HG03342 (cell line): Measurements from ENCODE around the gene TACC2.
"Not testable (repeated sequence)": the region's sequence is repeated elsewhere in the genome, so short reads cannot be mapped to it uniquely, and the experiment has no call there.

ENCODE experiments used
- ATAC-seq: cut with Tn5 transposase; IDR thresholded peaks from one replicate; pipeline ENCODE4 v1.9.1; 2021; ENCODE audit warnings: mild to moderate bottlenecking, moderate library complexity; ENCODE audit not compliant: unreplicated experiment

The TACC2 gene, protein sequence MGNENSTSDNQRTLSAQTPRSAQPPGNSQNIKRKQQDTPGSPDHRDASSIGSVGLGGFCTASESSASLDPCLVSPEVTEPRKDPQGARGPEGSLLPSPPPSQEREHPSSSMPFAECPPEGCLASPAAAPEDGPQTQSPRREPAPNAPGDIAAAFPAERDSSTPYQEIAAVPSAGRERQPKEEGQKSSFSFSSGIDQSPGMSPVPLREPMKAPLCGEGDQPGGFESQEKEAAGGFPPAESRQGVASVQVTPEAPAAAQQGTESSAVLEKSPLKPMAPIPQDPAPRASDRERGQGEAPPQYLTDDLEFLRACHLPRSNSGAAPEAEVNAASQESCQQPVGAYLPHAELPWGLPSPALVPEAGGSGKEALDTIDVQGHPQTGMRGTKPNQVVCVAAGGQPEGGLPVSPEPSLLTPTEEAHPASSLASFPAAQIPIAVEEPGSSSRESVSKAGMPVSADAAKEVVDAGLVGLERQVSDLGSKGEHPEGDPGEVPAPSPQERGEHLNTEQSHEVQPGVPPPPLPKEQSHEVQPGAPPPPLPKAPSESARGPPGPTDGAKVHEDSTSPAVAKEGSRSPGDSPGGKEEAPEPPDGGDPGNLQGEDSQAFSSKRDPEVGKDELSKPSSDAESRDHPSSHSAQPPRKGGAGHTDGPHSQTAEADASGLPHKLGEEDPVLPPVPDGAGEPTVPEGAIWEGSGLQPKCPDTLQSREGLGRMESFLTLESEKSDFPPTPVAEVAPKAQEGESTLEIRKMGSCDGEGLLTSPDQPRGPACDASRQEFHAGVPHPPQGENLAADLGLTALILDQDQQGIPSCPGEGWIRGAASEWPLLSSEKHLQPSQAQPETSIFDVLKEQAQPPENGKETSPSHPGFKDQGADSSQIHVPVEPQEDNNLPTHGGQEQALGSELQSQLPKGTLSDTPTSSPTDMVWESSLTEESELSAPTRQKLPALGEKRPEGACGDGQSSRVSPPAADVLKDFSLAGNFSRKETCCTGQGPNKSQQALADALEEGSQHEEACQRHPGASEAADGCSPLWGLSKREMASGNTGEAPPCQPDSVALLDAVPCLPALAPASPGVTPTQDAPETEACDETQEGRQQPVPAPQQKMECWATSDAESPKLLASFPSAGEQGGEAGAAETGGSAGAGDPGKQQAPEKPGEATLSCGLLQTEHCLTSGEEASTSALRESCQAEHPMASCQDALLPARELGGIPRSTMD (N-terminal part only)

DNA sequence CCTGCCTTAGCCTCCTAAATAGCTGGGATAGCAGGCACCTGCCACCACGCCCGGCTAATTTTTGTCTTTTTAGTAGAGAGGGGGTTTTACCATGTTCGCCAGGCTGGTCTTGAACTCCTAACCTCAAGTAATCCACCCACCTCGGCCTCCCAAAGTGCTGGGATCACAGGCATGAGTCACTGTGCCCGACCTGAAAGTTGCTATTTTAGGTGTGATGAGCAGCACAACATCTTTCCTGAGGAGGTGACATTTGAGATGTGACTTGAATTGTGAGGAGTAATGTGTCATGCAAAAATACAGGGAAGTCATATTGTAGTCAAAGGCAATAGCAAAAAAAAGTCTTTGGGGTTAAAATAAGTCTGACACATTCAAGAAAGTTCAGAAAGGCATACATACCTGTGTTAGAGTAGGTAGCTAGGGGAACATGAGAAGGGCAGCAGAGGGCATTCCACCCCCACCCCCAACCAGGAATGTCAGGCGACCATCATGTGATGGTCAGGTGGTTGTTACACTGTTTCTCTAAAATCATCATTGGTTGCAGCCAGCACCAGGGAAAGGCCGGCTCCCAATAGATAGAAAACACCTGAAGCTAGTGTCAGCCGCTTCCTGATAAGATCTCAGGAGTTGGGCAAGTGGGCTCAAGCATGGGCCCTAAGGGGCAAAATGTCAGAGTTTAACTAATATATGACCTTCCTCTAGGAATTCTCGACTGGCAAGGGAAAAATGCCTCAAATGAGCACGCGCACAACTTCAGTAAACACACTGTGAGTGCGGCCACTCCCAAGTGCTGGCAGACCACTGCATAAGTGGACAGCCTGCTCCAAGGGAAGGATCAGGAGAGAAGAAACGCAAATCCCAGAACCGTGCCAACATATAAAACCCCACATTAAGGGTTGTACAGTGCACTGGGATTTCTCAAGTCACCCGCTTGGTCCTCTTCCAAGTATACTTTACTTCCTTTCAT, at the start of gene TACC2:
Gene TACC2 (plus strand): TSS at position 803 of the 964 bp plus-strand sequence. CDS start 32,819 bp downstream, outside the sequence.
- ATAC-seq, result no peak

DNA sequence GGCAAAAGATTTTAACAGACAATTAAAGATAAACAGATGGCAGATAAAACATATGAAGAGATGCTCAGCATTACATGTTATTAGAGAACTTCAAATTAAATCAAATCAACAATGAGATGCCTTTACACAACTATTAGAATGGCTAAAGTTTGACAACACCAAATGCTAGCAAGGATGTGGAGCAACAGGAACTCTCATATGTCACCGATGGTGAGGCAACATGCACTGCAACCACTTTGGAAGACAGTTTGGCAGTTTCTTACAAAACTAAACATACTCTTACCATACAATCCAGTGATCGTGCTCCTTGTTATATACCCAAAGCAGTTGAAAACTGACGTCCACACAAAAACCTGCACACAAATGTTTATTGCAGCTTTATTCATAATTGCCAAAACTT, 47.4 kb upstream of the TACC2 start:
- no peak for ATAC-seq

DNA sequence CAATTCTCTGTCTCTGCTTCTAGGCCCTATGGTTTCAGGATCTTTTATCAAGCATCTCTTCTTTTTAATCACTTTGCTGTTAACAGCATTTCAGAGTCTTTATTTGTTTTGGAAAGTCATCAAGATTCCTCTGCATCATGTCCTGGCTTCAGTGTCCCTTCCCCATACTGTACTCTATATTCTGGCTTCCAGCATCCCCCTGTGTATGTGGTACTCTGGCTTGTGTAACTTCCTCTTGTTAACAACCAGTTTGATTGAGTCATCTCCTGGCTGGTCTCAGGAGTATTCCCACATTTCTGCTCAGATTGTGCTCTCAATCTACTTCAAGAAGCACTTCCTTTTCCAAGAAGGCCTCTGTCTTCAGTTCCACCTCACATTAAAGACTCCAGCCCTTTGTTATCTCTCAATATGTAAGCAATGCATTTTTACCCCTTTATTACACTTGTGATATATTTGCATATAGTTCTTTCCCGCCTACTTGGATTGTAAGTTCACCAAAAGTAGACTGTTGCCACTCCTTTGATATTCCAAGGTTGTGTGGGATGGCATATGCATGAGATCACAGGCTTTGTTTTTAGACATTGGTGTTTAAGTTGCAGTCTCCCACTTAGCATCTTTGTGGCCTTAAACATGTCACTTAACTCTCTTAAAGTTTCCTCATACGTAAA, 46.1 kb upstream of the TACC2 start:
- no peak for ATAC-seq

DNA sequence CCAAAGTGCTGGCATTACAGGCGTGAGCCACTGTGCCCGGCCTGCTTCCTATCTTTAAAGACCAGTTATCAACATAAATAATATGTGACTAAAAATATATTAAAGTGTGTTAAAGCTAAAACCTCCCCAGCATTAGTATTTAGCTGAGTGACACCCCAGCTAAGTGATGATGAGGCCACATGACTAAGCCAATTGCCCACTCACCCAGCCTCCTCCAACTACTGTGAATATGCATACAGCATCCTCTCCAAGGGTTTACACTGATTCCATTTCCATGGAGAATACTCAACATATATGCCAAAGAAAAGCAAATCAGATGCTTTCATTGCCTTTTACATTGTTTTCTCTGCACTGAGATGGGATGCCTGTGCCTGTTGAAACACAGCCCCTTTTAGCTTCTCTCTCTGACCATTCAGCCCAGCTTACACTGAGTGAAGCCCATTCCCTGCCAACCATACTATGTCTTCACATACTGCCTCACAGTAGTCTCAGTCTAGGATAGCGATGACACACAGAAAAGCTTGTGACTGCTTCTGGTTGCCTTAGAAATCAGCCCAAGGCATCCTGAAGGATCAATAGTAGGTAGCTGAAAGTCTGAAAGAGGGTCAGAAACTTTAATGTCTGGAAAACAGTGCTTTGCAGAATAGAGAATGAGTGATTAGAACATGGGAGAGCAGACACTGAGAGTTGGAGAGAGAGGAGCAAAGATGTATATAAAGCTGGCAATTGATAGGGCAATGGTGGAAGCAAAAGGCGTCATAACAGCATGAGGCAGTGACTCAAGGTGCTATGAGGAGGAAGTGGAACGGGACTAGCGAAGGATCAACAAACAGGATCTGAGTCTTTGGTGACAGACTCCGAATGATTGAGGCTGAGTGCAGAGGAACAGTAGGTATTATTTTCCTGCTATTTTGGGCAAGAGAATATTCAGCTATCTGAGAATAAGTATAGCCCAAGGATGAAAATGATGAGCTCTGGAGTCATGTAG, 41.3 kb upstream of the TACC2 start:
- no peak for ATAC-seq

DNA sequence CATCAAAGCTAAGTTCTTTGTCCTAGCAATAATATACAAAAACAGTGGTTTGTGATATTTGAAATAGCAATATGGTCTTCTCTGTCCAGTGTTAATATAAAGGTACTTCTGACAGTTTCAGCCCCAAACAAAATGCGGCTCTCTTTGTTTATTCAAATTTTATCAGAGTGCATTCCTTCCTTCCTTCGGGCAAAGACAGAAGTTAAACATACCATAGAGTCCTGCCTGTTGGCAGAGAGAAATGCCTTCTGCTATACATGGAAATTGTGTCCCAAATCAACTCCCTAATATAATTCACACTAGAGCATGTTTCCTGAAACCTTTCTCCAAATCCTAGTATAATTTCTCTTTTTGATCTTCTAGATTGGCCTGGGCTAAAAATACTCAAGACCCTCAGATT, 39.9 kb upstream of the TACC2 start:
- no peak for ATAC-seq

DNA sequence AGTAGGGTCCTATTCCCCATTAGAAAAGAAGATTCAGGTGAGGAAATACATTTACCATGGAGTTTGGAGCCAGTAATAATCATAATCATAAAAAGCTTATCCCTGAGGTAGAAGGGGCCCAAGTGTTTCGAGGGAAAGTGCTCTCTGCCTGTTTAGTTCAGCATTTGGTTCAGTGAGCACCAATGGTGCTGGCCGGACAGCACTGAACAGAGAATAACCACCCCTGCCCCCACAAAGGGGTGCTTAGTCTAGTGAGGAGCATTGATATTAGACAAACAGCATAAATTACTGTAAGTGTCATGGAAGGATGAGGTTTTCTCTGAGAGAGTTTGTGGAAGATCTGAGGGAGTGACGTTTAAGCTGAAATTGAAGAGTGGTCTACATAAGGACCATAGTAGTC, 39.5 kb upstream of the TACC2 start:
- ATAC-seq, result no peak

DNA sequence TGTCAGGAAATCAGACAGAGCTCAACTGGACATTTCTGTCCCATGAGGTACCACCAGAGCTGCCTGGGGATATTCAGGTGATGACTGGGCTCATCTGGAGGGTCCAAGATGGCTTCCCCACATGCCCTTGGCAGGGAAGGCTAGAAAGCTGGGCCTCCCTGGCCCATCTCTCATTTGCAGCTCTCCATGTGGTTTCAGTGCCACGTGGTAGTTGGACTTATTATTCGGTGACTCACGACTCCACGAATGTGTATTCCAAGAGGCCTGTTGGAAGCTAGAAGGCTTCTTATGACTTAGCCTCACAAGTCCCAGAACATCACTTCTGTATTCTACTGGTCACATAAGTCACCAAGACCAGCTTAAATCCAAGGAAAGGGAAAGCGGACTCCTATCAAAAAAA, 36.7 kb upstream of the TACC2 start:
- ATAC-seq, result no peak

DNA sequence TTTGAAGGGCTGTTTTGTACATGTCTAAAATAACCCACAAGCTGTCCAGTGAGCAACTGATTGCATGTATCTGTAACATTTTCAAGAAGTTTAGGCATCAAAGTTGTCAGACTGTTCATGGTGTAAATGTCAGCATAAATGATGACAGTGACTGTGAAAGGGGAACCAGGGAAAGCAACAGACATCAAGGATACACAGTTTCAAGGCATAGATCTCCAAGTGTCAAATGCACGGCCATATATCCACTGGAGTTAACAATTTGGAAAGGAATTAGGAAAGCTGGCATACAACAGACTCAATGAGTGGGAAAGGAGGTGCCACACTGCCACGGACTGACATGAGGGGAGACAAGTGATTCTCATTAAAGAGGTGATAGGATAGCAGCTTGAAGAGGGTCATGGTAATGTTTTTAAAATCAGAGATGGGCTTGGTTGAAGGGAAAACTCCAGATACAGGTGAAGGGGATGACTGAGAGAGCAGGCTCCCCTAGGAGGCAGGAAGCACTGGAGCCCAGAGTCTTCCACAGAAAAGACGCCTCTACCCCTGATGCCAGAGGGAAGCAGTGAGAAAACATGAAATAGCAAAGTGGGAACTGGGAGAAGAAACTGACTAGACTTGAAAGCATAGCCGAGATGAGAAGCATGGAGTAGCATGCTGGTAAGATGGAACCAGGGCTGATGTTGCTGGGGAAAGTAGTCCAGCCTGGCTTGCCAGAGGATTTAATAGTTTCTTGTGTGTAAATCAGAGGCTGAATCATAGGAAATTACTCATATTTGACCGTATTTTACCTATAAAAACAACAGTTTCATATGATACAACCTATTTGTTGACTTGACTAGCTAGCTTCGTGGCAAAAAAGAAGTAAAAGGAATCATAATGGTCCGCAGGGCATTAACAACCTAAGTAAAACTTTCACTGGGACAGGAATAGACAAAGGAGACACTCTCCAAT, 32.6 kb upstream of the TACC2 start:
- no peak for ATAC-seq

DNA sequence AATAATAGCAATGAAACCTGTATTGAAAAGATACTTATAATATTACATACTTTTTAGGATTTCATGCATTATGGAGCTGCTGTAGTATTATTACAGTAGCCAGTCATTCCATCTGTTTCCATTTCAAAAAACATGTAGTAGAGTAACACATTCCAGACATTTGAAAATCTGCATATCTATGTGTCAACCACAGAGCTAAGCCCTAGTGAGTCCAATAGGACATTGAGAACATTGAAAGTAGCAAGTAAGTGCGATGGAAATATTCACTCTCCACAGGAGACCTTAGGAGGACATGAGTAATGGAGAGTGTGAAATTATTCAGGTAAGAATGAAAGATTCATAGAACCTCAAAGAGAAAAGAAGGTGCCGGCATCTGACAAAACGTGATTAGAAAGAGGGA, 29.3 kb upstream of the TACC2 start:
- ATAC-seq, result no peak

DNA sequence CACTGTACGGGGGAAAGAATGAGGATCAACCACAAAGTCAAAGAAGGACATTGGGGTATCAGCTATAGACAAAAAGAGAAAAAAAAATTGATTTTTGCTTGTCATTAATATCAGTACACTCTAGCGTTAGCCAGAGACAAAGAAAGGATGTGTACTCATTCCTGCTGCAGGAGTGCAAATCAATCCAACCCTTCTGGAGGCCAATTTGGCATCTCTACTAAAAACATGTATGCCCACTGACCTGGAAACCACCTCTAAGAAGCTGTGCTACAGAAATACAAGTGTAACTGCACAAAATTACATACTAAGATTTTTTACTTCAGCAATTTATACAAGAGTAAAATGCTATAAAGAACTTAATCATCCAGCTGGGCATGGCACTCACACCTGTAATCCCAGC, 27.5 kb upstream of the TACC2 start:
- no peak for ATAC-seq

DNA sequence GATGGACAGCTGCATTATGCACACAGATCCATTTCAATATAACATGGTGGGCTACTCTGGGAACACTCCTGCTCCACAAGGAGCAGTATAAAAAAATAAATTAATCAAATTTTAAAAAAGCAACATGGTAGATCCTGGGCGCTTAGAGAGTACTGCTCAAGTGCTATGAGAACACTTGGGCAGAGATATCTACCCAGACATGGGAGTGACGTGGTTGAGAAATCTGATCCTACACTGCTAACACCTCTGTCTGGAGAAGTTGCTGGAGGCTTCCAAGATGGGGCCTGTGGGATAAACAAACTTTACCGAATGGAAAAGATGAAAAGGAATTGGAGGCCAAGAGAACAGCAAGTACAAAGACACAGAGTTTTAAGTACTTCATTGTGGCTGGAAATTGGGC, 23.0 kb upstream of the TACC2 start:
- no peak for ATAC-seq

DNA sequence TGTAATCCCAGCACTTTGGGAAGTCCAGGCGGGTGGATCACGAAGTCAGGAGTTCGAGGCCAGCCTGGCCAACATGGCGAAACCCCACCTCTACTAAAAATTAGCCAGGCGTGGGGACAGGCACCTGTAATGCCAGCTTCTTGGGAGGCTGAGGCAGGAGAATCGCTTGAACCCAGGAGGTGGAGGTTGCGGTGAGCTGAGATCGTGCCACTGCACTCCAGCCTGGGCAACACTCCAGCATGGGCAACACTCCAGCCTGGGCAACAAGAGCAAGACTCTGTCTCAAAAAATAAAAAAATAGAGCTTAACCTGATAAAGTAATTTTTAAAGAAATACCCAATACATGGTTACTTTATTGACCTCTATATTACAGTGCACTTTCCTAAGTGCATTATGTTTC, 19.9 kb upstream of the TACC2 start:
- ATAC-seq, result not testable (repeated sequence)

DNA sequence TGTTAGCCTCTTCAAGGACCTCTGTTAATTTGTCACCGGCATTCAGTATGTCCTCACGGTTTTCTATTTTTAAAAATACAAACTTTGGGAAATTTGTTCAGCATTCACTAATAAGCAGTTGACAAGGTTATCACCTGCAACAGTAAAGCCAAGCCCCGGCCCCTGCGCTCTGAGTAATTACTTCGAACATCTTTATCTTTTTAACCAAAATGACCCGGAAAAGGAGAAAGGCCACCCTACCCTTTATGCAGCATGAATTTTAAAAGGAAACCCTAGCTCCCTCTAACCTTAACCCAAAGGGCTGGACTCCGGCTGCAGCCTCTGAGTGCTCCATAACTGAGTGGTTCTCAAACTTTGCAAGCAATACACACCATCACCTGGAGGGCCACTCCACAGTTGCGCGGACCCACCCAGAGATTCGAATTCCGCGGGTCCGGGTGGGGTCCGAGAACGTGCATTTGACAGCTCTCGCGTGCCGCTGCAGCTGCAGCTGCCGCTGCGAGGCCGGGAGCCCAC, 14.9 kb upstream of the TACC2 start:
- peak; percentile 35 for ATAC-seq

DNA sequence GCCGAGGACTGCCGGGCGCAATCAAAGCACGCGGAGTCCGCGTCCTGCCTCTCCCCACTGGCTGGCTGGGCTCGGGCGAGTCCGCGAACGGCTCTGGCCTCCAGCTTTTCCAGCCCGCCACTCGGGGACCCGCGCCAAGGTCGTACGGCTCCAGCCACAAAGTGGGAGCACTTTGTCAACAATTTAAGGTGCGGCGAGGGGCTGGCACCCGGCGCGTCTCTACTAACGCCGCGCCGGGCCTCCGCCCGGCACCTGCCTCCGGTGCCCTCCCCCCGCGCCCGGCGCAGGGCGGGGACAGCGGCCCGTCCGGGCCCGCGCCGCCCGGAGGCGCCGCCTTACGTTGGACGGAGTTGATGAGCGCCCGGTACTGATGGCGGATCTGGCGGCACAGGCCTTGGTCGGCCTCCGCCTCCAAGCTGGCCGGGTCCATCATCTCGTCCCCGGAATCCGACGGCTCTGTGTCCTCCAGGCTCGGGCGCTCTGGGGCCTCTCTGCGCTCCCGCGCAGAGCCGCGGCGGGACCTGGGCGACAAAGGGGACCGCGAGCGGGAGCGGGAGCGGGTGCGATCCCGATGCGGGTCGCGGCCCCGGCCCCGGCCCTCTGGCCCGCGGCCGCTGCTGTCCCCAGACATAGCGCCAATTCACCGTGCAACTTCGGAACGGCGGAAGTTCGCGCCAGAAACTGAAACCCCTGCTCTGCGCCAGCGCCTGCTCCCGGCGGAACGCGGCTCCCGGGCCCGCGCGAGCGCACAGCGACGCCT, 14.2 kb upstream of the TACC2 start, which contains the start of gene NSMCE4A:
Gene NSMCE4A (minus strand): TSS at position 683 of the 760 bp plus-strand sequence. CDS start 52 bp downstream, at position 631.
- peak; percentile 78 for ATAC-seq

DNA sequence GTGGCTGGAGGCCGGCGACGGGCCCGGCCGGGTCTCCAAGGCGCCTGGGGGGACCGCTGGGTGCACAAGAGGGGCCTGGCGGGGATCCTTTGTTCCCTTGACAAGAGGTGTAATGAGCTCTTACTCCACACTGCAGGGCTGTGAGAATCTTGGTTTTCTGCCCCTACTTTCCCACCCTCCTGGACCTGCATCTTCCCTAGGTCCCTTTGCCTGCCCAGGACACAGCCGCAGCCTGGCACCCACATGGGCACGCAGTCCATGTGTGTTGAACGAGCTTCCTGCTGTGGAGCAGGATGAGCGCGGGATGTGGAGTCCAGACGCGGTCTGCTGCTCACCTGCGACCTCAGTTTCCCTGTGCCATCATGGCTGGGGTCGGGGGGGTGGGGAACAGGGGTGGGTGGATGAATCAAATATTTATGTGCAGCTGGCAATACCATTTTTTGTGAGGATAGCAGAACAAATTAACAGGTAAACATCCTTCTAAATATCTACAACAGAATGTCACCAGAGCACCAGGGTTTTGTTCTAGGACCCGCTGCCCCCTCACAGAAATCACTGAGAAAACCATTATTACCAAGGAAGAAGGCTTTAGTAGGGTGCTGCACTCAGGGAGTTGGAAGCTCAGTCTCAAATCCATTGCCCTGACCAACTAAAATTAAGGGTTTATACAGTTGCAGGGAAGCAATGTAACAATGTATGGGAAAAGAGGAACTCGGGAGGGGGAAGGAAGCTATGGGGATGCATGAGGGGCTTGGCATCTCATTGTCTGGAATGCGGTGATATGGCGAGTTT, 13.5 kb upstream of the TACC2 start:
- ATAC-seq, result peak; percentile 8
